ENCODE data around the gene DOCK11.

DNA sequence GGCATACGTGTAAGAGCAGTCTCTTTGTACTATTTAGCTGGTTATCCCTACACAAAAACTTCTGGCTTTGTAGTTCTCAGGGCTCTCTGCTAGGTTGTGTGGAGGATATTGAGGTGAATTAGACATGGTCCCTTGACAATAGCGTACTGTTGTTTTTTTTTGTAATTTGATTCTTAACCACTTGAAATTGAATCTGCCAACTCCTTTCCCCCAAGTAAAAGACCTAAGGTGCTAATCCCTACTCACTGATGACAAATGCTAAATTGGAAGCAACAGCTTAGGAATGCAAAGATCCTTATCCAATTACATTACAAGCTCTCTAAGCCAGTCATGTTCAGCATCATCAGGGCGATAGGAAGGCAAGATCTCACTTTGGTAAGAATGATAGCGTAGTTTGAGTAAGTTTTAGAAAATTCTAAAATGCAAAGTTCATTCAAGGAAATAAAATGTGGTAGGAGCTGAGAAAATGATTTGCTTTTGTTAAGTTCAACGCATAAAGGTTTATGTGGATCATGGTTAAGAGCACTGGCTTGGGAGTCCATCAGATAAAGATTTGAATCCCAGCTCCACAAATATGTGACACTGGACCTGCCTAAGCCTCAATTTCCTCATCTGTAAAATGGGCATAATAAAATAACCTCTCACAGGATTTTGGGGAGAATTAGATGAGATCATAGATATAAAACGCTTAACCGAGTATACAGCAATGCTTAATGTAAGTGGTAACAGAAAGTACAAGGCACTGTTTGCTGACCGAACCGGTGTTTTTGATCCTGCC lies 39.3 kb downstream of the DOCK11 start:
- TF ChIP-seq, protein P1, sequence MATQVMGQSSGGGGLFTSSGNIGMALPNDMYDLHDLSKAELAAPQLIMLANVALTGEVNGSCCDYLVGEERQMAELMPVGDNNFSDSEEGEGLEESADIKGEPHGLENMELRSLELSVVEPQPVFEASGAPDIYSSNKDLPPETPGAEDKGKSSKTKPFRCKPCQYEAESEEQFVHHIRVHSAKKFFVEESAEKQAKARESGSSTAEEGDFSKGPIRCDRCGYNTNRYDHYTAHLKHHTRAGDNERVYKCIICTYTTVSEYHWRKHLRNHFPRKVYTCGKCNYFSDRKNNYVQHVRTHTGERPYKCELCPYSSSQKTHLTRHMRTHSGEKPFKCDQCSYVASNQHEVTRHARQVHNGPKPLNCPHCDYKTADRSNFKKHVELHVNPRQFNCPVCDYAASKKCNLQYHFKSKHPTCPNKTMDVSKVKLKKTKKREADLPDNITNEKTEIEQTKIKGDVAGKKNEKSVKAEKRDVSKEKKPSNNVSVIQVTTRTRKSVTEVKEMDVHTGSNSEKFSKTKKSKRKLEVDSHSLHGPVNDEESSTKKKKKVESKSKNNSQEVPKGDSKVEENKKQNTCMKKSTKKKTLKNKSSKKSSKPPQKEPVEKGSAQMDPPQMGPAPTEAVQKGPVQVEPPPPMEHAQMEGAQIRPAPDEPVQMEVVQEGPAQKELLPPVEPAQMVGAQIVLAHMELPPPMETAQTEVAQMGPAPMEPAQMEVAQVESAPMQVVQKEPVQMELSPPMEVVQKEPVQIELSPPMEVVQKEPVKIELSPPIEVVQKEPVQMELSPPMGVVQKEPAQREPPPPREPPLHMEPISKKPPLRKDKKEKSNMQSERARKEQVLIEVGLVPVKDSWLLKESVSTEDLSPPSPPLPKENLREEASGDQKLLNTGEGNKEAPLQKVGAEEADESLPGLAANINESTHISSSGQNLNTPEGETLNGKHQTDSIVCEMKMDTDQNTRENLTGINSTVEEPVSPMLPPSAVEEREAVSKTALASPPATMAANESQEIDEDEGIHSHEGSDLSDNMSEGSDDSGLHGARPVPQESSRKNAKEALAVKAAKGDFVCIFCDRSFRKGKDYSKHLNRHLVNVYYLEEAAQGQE (IDR thresholded peaks at IDR 0.05; ENCODE audit: low read depth) = no peak
- TF ChIP-seq NFIC (IDR thresholded peaks at IDR 0.05) (no peak), TAF1 (IDR thresholded peaks at IDR 0.05; ENCODE audit: low read depth) (no peak), CREB1 (IDR thresholded peaks at IDR 0.05; ENCODE audit: low read depth) (no peak), TEAD4 (IDR thresholded peaks at IDR 0.05) (no peak)
- TF ChIP-seq, protein P2, sequence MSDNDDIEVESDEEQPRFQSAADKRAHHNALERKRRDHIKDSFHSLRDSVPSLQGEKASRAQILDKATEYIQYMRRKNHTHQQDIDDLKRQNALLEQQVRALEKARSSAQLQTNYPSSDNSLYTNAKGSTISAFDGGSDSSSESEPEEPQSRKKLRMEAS (IDR thresholded peaks at IDR 0.05) = no peak
- TF ChIP-seq, protein P3, sequence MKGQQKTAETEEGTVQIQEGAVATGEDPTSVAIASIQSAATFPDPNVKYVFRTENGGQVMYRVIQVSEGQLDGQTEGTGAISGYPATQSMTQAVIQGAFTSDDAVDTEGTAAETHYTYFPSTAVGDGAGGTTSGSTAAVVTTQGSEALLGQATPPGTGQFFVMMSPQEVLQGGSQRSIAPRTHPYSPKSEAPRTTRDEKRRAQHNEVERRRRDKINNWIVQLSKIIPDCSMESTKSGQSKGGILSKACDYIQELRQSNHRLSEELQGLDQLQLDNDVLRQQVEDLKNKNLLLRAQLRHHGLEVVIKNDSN (IDR thresholded peaks at IDR 0.05) = no peak
